NCI-H345 treated with DMSO at 0.1 percent for 48 hours (cell line): Measurements from ENCODE around the gene LCLAT1.
"Not testable (repeated sequence)": the region's sequence is repeated elsewhere in the genome, so short reads cannot be mapped to it uniquely, and the experiment has no call there.

Experiments
- DNase-seq: peaks from one replicate; lab custom pipeline; 2025; ENCODE audit not compliant: unreplicated experiment; lab: John Stamatoyannopoulos, UW

LCLAT1 gene

GRCh38 chr2:30484995-30485394, 37.9 kb downstream of the LCLAT1 start:
- no peak for DNase-seq

GRCh38 chr2:30486655-30487054, 39.6 kb downstream of the LCLAT1 start:
- DNase-seq, result no peak

DNA sequence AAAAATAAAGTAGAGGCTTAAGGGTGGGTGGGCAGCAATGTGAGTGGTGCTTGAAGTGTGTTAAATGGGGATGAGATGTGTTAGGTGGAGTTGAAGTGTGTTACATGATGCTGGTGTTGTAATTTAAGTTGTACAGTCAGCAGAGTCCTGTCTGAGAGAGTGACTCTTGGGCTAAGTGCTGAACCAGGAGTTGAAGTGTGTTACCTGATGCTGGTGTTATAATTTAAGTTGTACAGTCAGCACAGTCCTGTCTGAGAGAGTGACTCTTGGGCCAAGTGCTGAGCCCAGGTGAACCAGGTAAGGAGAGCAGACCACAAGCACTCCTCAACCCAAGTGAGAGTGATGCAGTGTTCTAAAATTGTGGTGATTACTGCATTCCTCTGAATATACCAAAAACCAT, 40.6 kb downstream of the LCLAT1 start:
- DNase-seq, result no peak

- DNase-seq, result no peak
Measured at GRCh38 chr2:30488012-30488659, 41.1 kb downstream of the LCLAT1 start.

DNA sequence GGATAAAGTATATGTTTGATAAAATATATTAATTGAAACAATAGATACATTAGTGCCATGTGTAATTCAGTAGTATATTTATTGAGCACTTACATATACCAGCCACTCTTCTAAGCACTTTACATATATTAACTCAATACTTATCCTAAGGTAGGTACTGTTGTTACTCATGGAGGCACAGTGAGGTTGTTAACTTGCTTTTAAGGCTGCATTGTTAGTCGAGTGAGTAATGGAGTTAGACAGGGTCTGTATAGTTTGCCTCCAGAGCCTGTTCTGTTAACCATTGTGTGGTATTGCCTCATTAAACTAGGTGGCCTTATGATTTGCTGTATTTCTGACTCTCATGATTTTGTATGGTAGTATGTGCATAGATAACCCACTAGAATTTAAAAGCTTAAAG, 44.2 kb downstream of the LCLAT1 start:
- no peak for DNase-seq

DNA sequence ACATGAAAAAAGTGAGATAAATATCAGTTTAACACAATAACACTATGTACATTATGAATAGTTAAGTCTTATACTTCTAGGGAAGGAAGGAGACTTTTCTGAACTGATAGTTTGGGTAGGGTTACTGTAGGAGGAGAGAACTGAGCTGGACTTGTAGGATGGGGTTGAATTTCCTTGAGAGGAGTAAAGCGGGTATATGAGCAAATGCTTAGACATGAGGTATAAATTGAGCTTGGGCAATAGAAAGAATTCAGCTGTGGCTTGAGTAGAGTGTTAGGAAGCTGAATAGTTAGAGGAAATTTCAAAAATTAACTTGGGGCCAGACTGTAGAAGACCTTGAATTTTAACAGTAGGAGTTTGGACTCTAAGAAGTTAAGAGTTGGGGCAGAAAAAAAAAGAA, 45.1 kb downstream of the LCLAT1 start:
- DNase-seq, result no peak

DNA sequence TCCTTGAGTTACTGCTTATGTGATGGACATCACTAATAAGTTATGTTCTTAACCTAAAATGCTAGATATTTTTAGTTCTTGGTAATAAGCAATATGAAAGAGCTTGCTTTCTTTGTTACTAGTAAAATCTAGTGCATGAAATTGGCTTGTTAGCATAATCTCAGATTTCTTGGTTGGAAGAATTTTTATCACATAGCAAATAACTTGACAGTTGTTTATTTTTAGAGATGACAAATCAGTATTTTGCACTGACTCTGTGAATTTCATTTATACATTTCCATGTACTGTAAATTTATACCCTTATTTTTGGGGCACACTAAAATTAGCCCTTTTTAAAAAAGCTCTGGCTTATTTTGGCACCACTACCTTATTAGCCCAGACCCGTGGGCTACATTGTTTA, 45.6 kb downstream of the LCLAT1 start:
- no peak for DNase-seq

GRCh38 chr2:30493440-30493839, 46.4 kb downstream of the LCLAT1 start:
- DNase-seq, result no peak

- not testable (repeated sequence) for DNase-seq
Measured at GRCh38 chr2:30495896-30496295, 48.9 kb downstream of the LCLAT1 start.

DNA sequence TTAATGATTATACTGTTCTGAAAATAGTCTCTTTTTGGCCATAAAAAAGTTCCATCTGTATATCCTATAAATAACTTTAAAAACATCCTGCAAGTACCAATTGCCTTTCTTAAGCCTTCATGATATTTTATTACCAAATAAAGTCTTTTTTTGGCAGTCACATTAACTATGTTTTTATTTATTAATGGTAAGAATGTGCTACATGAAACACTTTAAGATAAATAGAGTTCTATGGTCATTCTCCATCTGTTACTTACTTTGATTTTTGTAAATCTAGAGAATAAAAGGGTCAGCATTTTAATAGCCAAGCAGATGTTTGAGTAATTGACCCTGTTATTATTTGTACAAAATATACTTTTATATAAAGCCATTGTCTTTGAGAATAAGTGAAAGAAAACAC, 52.6 kb downstream of the LCLAT1 start:
- DNase-seq, result no peak

GRCh38 chr2:30500699-30501098, 53.7 kb downstream of the LCLAT1 start:
- no peak for DNase-seq

- DNase-seq, result no peak
Measured at GRCh38 chr2:30502310-30502709, 55.3 kb downstream of the LCLAT1 start.

DNA sequence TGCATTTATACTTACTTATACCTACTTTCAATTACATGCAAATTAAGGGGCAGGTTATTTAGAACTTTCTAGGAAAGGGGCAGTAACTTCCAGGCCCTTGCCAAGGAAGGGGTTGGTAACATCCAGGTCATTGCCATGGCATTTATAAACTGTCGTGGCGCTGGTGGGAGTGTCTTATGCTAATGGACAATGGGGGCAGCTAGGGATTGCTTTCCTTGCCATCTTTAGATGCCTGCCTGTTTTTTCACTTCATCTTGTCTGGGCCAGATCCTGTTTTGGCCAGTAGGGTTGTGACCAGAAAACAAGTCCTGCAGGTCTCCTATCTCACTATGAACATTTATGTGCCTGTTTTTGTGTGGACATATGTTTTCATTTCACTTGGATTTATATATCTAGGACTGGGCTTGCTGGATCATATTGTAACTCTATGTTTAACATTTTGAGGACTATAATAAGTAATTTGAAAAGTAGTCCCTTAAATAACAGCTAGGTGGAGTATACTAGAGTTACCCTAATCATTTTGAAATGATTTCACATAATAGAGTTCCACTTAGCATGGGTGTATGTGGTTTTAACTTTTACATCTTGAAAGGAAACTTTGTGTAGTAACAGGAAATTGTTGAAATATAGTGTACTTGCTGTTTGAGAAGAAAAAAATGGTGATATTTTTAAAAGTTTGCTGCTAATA, 56.1 kb downstream of the LCLAT1 start:
- DNase-seq, result no peak

DNA sequence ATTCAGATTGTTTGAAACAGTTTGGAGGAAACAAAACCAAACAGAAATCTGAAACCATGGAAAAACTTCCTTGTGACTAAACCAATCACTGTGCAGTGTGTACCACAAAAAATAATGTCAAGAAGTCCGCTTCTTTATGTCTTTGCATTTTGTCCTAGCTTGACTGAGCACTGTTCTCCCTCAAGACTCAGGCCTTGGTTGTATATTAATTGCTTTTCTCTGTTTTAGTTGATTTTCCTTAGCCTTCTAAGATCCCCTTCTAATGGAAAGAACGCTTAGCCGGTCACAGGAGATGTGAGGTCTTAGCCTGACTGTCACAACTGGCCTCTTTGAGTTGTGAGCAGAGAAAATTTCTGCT, 56.6 kb downstream of the LCLAT1 start:
- no peak for DNase-seq

DNA sequence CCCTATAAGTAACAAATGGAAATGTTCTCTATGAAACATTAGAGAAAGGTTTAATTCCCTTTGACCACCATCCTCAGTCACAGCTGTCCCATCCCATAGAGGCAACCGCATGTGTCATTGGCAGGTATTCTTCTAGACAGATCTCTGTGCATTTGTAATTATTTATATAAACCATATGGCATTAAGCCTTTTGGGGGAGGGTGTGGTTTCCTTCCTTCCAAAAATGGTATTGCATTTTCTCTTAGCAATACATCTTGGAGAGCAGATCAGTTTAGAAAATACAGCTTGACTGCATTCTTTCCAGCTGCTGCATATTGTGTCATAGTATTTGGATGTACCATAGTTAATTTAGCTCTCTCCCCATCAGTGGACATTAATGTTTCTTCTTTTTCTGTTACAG, 57.7 kb downstream of the LCLAT1 start:
- DNase-seq, result no peak

DNA sequence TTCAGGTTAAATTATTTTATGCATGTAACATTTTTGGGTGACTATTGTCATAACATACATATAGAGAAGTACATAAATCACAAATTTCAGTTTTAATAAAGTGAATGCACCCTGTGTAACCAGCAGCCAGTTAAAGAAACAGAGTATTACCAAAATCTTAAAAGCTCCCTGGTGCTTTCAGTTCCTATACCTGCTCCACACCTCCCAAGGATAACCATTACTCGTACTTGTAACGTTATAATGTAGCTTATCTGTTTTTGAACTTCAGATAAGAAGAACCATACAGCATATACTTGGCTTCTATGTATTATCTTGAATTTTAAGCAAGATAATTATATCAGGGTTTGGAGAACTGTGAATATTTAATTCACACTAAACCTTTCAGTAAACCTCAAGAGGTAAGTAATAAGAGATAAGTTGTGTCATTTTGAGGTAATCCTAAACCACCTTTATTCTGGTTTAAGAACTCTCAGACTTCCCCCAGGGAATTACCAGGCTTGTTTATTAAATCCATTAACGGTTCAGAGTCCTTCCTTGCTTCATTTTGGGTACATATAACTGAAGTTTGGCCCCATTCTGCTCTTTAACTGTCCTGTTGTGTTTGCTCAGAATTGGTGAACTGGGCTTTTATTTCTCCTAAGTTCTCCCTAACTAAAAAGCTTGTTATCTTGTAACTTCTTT, 58.6 kb downstream of the LCLAT1 start:
- no peak for DNase-seq

DNA sequence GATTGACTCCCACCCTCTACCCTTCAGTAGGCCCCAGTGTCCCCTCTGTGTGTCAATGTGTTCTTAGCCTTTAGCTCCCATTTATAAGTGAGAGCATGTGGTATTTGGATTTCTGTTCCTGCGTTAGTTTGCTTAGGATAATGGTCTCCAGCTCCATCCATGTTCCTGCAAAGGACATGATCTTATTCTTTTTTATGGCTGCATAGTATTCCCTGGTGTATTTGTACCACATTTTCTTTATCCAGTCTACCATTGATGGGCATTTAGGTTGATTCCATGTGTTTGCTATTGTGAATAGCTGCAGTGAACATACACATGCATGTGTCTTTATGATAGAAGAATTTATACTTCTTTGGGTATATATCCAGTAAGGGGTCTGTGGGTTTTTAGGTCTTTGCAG, 60.4 kb downstream of the LCLAT1 start:
- DNase-seq, result not testable (repeated sequence)

DNA sequence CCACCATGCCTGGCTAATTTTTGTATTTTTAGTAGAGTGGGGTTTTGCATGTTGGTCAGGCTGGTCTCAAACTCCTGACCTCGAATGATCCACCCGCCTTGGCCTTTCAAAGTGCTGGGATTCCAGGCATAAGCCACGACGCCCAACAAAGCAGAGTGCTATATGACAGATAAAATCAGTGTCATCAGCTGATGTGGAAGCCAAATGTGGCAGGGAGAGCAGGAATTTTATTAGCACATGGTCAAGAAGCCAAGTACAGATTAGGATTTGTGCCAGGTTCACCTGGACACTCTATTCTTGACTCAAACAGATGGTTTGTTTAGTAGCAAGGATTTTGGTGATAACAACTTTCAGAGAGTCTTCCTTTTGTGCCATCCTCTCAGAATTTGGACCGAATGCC, 62.7 kb downstream of the LCLAT1 start:
- no peak for DNase-seq

- DNase-seq, result no peak
Measured at GRCh38 chr2:30510409-30510808, 63.4 kb downstream of the LCLAT1 start.

DNA sequence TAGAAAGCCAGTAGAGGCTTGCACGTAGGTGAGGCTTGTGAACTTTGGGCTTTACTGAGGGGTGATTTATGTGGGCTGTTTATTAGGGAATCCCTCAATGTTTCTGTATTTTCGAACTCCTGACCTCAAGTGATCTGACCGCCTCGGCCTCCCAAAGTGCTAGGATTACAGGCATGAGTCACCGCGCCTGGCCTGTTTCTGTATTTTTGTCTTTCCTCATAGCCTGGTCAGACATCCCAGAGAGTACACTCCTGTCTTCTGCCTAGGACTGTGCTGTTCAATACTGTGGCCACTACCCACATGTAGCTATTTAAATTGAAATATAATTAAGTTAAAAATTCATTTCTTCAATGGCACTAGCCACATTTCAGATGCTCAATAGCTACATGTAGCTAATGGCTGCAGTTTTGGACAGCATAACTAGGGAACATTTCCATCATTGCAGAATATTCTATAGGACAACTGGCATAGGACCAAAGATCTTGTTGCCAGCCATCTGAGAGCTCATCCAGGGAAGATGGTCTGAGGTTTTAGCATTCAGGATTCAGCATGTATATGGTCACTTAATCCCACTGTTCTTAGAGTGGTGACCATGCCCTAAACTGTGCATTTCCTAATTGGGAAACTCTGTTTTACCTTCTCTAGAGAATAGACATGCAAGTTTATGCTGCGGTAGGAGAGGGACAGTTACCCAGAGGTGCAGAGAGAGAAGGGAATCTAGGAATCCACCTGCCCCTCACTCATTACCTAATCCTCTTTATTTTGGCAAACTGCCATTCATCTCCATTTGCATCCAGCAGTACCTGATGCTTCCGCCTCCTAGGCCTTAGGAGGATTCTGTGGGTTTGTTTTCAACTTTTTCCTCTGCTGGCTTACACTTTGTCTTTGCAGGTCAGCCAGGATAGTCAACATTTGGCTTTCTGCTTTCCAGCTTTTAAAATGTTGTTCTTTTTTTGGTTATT, 64.4 kb downstream of the LCLAT1 start:
- peak; percentile 90 for DNase-seq

DNA sequence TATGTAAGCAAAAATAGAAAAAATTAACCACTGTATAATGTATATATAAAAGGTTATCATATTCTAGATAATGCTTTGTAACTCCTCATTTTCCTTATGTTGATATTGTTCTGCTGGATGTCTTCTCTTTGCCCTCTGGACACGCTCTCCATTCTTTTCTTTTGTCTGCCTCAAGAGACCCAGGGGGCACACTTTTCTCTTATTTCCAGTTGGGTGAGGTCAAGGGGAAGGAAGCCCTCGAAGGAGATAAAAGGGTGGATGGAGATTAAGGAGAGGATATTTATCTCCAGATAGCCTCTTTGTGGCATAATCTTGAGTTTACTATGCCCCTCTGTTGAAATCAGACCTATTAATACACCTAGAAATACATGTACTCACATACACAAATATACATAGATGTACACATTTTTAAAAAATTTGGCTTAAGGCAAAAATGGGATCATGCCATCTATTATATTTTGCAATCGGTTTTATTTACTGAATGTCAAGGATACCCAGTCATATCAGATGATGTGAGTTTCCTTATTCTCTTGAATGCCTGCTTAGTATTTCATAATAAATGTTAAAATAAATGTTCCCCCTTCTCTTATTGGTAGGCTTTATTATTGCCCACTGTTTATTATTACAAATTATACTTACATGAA, 65.3 kb downstream of the LCLAT1 start:
- DNase-seq, result no peak
